Measurements from ENCODE around the gene RBM47.

GRCh38 chr4:40661803-40662202 lies 32.1 kb upstream of the RBM47 start:
- TF ChIP-seq CTCF (IDR thresholded peaks at IDR 0.05) (no peak), POLR2AphosphoS5 (IDR thresholded peaks at IDR 0.05) (no peak), POLR2A (IDR thresholded peaks at IDR 0.05) (no peak), EP300 (IDR thresholded peaks at IDR 0.05) (no peak)
